ENCODE data around the gene ADGRL3.

ADGRL3 gene

DNA sequence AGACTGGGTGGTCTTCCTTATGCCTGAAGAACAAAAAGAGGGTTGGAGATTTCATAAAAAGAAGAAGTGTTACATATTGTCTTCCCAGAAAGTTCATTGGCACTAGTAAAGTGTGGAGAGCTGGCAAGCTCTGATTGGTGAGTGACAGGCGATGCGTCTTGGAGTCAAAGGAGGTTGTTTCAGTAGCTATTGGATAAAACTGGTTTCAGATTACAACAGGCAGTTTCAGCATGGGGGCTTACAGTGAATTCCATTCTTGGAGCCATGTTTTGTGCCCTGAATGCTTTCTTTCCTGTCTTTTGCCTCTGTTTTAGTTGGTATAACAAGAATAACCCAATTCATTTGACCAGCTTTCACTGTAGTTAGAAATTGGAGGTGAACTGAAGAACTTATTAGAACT lies 750.5 kb downstream of the ADGRL3 start:
- no peak for ATAC-seq
- TF ChIP-seq ESRRG (CRISPR knock-in tag; IDR thresholded peaks at IDR 0.05) (no peak), PPARA (CRISPR knock-in tag; IDR thresholded peaks at IDR 0.05; ENCODE audit: borderline replicate concordance) (no peak), ISL1 (CRISPR knock-in tag; IDR thresholded peaks at IDR 0.05) (no peak)
- TF ChIP-seq, protein P1, sequence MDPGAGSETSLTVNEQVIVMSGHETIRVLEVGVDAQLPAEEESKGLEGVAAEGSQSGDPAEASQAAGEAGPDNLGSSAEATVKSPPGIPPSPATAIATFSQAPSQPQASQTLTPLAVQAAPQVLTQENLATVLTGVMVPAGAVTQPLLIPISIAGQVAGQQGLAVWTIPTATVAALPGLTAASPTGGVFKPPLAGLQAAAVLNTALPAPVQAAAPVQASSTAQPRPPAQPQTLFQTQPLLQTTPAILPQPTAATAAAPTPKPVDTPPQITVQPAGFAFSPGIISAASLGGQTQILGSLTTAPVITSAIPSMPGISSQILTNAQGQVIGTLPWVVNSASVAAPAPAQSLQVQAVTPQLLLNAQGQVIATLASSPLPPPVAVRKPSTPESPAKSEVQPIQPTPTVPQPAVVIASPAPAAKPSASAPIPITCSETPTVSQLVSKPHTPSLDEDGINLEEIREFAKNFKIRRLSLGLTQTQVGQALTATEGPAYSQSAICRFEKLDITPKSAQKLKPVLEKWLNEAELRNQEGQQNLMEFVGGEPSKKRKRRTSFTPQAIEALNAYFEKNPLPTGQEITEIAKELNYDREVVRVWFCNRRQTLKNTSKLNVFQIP (CRISPR knock-in tag; IDR thresholded peaks at IDR 0.05; ENCODE audit: borderline replicate concordance, low read depth), result no peak

DNA sequence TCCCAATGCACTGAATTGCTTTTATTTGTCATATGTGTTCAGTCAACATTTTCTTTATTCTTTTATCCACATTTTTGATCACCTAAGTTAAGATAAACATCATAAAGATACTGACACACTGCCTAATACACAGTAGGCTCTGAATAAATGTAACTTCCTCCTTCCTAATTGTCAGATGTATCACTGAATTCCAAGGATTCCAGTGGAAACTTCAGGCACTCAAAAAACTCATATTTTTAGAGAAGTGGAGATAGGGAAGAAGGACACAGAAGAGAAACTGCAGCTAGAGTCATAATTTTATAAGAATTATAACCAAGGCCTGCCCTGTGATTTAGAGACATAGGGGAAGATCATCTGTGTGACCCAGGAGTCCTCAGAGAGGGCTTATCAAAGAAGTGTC lies 753.3 kb downstream of the ADGRL3 start:
- ATAC-seq, result peak; percentile 39; the same call in 1 of the 3 replicates
- no peak for TF ChIP-seq TCF4 (CRISPR knock-in tag; IDR thresholded peaks at IDR 0.05; ENCODE audit: borderline replicate concordance)
- TF ChIP-seq ARNTL (CRISPR knock-in tag; IDR thresholded peaks at IDR 0.05; ENCODE audit: borderline replicate concordance, low read depth), result no peak

DNA sequence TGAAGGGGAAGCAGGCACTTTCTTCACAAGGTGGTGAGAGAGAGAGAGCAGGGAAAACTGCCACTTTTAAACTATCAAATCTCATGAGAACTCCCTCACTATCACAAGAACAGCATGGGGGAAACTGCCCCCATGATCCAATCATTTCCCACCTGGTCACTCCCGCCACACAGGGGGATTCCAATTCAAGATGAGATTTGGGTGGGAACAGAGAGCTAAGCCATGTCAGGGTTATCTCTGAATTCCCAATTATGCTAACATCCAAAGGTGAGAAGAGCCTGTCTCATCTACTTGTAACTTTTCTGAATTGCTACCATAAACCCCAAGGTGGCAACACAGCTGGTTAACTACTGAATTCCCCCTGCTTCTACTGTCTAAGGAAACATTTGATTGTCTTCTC lies 758.5 kb downstream of the ADGRL3 start:
- ATAC-seq, result no peak

DNA sequence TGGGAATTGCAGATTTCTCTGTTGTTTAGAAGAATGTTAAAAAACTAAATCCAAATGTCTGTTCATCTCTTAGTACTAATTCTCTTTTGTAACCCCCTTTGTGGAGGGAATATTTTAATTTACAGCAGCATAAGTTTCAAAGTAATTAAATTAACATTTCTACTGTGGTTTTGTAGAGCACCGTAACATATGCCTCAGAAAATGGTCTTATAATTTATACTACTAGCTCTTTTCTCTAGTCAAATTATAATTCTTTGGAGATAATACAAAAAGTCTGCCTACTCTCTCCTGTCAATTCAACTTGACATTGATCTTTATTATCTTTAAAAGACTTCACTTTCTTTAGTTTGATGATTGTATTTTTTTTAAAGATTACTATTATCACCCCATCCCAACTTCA lies 759.0 kb downstream of the ADGRL3 start:
- TF ChIP-seq CSDC2 (CRISPR knock-in tag; IDR thresholded peaks at IDR 0.05) (no peak), ZC3H10 (CRISPR knock-in tag; IDR thresholded peaks at IDR 0.05) (peak; percentile 49; the same call in 1 of the 2 replicates), BACH2 (CRISPR knock-in tag; IDR thresholded peaks at IDR 0.05; ENCODE audit: borderline replicate concordance) (no peak), PPARA (CRISPR knock-in tag; IDR thresholded peaks at IDR 0.05; ENCODE audit: borderline replicate concordance) (no peak), ISL1 (CRISPR knock-in tag; IDR thresholded peaks at IDR 0.05) (peak; percentile 82), ZNF8 (CRISPR knock-in tag; IDR thresholded peaks at IDR 0.05) (no peak), RARB (CRISPR knock-in tag; IDR thresholded peaks at IDR 0.05) (no peak), TCF4 (CRISPR knock-in tag; IDR thresholded peaks at IDR 0.05; ENCODE audit: borderline replicate concordance) (no peak; the same call in 1 of the 2 replicates), TOX (CRISPR knock-in tag; IDR thresholded peaks at IDR 0.05; ENCODE audit: borderline replicate concordance) (no peak), ESRRG (CRISPR knock-in tag; IDR thresholded peaks at IDR 0.05) (no peak), ZNF70 (CRISPR knock-in tag; IDR thresholded peaks at IDR 0.05) (no peak), ZFP30 (CRISPR knock-in tag; IDR thresholded peaks at IDR 0.05) (no peak), OSR1 (CRISPR knock-in tag; IDR thresholded peaks at IDR 0.05) (no peak)
- TF ChIP-seq, protein P2, sequence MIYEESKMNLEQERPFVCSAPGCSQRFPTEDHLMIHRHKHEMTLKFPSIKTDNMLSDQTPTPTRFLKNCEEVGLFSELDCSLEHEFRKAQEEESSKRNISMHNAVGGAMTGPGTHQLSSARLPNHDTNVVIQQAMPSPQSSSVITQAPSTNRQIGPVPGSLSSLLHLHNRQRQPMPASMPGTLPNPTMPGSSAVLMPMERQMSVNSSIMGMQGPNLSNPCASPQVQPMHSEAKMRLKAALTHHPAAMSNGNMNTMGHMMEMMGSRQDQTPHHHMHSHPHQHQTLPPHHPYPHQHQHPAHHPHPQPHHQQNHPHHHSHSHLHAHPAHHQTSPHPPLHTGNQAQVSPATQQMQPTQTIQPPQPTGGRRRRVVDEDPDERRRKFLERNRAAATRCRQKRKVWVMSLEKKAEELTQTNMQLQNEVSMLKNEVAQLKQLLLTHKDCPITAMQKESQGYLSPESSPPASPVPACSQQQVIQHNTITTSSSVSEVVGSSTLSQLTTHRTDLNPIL (CRISPR knock-in tag; IDR thresholded peaks at IDR 0.05; ENCODE audit: low read depth), result no peak
- TF ChIP-seq, protein P3, sequence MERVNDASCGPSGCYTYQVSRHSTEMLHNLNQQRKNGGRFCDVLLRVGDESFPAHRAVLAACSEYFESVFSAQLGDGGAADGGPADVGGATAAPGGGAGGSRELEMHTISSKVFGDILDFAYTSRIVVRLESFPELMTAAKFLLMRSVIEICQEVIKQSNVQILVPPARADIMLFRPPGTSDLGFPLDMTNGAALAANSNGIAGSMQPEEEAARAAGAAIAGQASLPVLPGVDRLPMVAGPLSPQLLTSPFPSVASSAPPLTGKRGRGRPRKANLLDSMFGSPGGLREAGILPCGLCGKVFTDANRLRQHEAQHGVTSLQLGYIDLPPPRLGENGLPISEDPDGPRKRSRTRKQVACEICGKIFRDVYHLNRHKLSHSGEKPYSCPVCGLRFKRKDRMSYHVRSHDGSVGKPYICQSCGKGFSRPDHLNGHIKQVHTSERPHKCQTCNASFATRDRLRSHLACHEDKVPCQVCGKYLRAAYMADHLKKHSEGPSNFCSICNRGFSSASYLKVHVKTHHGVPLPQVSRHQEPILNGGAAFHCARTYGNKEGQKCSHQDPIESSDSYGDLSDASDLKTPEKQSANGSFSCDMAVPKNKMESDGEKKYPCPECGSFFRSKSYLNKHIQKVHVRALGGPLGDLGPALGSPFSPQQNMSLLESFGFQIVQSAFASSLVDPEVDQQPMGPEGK (CRISPR knock-in tag; IDR thresholded peaks at IDR 0.05; ENCODE audit: borderline replicate concordance), result peak; percentile 72; the same call in 1 of the 2 replicates
- no peak for ATAC-seq

More for the DNA sequence above, 758.5 kb downstream of the ADGRL3 start:
- TF ChIP-seq ZC3H10 (CRISPR knock-in tag; IDR thresholded peaks at IDR 0.05) (no peak), ISL1 (CRISPR knock-in tag; IDR thresholded peaks at IDR 0.05) (no peak), ZFP3 (CRISPR knock-in tag; IDR thresholded peaks at IDR 0.05) (no peak), OSR1 (CRISPR knock-in tag; IDR thresholded peaks at IDR 0.05) (no peak), ARNTL (CRISPR knock-in tag; IDR thresholded peaks at IDR 0.05; ENCODE audit: borderline replicate concordance, low read depth) (no peak), BACH2 (CRISPR knock-in tag; IDR thresholded peaks at IDR 0.05; ENCODE audit: borderline replicate concordance) (no peak), TCF4 (CRISPR knock-in tag; IDR thresholded peaks at IDR 0.05; ENCODE audit: borderline replicate concordance) (no peak), GLIS3 (CRISPR knock-in tag; IDR thresholded peaks at IDR 0.05) (no peak), ZNF8 (CRISPR knock-in tag; IDR thresholded peaks at IDR 0.05) (no peak)
- TF ChIP-seq, protein P4, sequence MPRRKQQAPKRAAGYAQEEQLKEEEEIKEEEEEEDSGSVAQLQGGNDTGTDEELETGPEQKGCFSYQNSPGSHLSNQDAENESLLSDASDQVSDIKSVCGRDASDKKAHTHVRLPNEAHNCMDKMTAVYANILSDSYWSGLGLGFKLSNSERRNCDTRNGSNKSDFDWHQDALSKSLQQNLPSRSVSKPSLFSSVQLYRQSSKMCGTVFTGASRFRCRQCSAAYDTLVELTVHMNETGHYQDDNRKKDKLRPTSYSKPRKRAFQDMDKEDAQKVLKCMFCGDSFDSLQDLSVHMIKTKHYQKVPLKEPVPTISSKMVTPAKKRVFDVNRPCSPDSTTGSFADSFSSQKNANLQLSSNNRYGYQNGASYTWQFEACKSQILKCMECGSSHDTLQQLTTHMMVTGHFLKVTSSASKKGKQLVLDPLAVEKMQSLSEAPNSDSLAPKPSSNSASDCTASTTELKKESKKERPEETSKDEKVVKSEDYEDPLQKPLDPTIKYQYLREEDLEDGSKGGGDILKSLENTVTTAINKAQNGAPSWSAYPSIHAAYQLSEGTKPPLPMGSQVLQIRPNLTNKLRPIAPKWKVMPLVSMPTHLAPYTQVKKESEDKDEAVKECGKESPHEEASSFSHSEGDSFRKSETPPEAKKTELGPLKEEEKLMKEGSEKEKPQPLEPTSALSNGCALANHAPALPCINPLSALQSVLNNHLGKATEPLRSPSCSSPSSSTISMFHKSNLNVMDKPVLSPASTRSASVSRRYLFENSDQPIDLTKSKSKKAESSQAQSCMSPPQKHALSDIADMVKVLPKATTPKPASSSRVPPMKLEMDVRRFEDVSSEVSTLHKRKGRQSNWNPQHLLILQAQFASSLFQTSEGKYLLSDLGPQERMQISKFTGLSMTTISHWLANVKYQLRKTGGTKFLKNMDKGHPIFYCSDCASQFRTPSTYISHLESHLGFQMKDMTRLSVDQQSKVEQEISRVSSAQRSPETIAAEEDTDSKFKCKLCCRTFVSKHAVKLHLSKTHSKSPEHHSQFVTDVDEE (CRISPR knock-in tag; IDR thresholded peaks at IDR 0.05), result no peak
- TF ChIP-seq, protein P2 (CRISPR knock-in tag; IDR thresholded peaks at IDR 0.05; ENCODE audit: low read depth), result no peak
- TF ChIP-seq, protein P5, sequence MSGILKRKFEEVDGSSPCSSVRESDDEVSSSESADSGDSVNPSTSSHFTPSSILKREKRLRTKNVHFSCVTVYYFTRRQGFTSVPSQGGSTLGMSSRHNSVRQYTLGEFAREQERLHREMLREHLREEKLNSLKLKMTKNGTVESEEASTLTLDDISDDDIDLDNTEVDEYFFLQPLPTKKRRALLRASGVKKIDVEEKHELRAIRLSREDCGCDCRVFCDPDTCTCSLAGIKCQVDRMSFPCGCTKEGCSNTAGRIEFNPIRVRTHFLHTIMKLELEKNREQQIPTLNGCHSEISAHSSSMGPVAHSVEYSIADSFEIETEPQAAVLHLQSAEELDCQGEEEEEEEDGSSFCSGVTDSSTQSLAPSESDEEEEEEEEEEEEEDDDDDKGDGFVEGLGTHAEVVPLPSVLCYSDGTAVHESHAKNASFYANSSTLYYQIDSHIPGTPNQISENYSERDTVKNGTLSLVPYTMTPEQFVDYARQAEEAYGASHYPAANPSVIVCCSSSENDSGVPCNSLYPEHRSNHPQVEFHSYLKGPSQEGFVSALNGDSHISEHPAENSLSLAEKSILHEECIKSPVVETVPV (CRISPR knock-in tag; IDR thresholded peaks at IDR 0.05), result no peak
